Measurements from ENCODE around the gene SHE.
A peak's percentile ranks its signal among the peaks of the same experiment; 100 is the strongest.

Gene SHE

GRCh38 chr1:154478013-154478412, 24.2 kb downstream of the SHE start:
- Histone ChIP-seq H4K20me1 (ENCODE audit: low read depth, low read length) (no peaks in the 10 kb centered on the region), H3K4me3 (ENCODE audit: insufficient read depth, low read length, poor library complexity, severe bottlenecking) (no peak overlapping the region), H3K27me3 (ENCODE audit: low read length) (no peaks in the 10 kb centered on the region), H3K36me3 (ENCODE audit: low read length) (no peaks in the 10 kb centered on the region), H3K79me2 (ENCODE audit: insufficient read depth, low read length) (no peaks in the 10 kb centered on the region), H2AFZ (ENCODE audit: low read depth, low read length, severe bottlenecking) (peak overlapping the region; percentile 49), H3K4me2 (ENCODE audit: low read depth, low read length, poor library complexity, severe bottlenecking) (no peak overlapping the region), H3F3A (ENCODE audit: insufficient read depth) (0 out of 2 replicates have a peak, but pooled peaks cover 3% of the 10 kb centered on the region), H3K9me2 (replicated peaks; ENCODE audit: insufficient read depth, low read length) (no peaks in the 10 kb centered on the region), H3K27ac (ENCODE audit: low read depth, low read length) (no peak overlapping the region), H3K9ac (ENCODE audit: low read length) (no peak overlapping the region), H3K9me3 (ENCODE audit: insufficient read depth, low read length) (no peaks in the 10 kb centered on the region)
- no peak for TF ChIP-seq CTCF (IDR thresholded peaks at IDR 0.05; ENCODE audit: insufficient read depth, low read length, poor library complexity, severe bottlenecking)
- no peak for TF ChIP-seq EZH2phosphoT487 (conservative IDR thresholded peaks at IDR 0.05; ENCODE audit: low read length)

GRCh38 chr1:154476791-154477190, 25.4 kb downstream of the SHE start:
- Histone ChIP-seq H3K9ac (ENCODE audit: low read length) (no peak overlapping the region), H3K79me2 (ENCODE audit: insufficient read depth, low read length) (no peaks in the 10 kb centered on the region)
- TF ChIP-seq CTCF (IDR thresholded peaks at IDR 0.05; ENCODE audit: insufficient read depth, low read length, poor library complexity, severe bottlenecking), result no peak

GRCh38 chr1:154474802-154475201, 27.4 kb downstream of the SHE start:
- H2AFZ ChIP-seq (ENCODE audit: low read depth, low read length, severe bottlenecking), result no peak overlapping the region
- H3K9ac ChIP-seq (ENCODE audit: low read length), result no peak overlapping the region
- H3K27me3 ChIP-seq (ENCODE audit: low read length), result no peaks in the 10 kb centered on the region
- no peaks in the 10 kb centered on the region for H3K79me2 ChIP-seq (ENCODE audit: insufficient read depth, low read length)
- no peaks in the 10 kb centered on the region for H3K36me3 ChIP-seq (ENCODE audit: low read length)
- no peaks in the 10 kb centered on the region for H4K20me1 ChIP-seq (ENCODE audit: low read depth, low read length)
- H3K4me3 ChIP-seq (ENCODE audit: insufficient read depth, low read length, poor library complexity, severe bottlenecking), result no peak overlapping the region
- H3K4me2 ChIP-seq (ENCODE audit: low read depth, low read length, poor library complexity, severe bottlenecking), result no peak overlapping the region
- TF ChIP-seq CTCF (IDR thresholded peaks at IDR 0.05; ENCODE audit: insufficient read depth, low read length, poor library complexity, severe bottlenecking) (no peak), EZH2phosphoT487 (conservative IDR thresholded peaks at IDR 0.05; ENCODE audit: low read length) (no peak)
- no peaks in the 10 kb centered on the region for H3F3A ChIP-seq (ENCODE audit: insufficient read depth)
- H3K9me3 ChIP-seq (ENCODE audit: insufficient read depth, low read length), result no peaks in the 10 kb centered on the region
- H3K27ac ChIP-seq (ENCODE audit: low read depth, low read length), result no peak overlapping the region
- no peaks in the 10 kb centered on the region for H3K9me2 ChIP-seq (replicated peaks; ENCODE audit: insufficient read depth, low read length)

More at GRCh38 chr1:154476791-154477190, 25.4 kb downstream of the SHE start:
- Histone ChIP-seq H3K9me3 (ENCODE audit: insufficient read depth, low read length) (no peaks in the 10 kb centered on the region), H3K27ac (ENCODE audit: low read depth, low read length) (no peak overlapping the region), H2AFZ (ENCODE audit: low read depth, low read length, severe bottlenecking) (no peak overlapping the region), H3K4me3 (ENCODE audit: insufficient read depth, low read length, poor library complexity, severe bottlenecking) (no peak overlapping the region), H3K4me2 (ENCODE audit: low read depth, low read length, poor library complexity, severe bottlenecking) (no peak overlapping the region), H3K27me3 (ENCODE audit: low read length) (no peaks in the 10 kb centered on the region), H3F3A (ENCODE audit: insufficient read depth) (0 out of 2 replicates have a peak, but pooled peaks cover 3% of the 10 kb centered on the region), H4K20me1 (ENCODE audit: low read depth, low read length) (no peaks in the 10 kb centered on the region), H3K36me3 (ENCODE audit: low read length) (no peaks in the 10 kb centered on the region), H3K9me2 (replicated peaks; ENCODE audit: insufficient read depth, low read length) (no peaks in the 10 kb centered on the region)
